ENCODE results near the gene STAG1.
A peak's percentile ranks its signal among the peaks of the same experiment; 100 is the strongest.
"Not testable (repeated sequence)": the region's sequence is repeated elsewhere in the genome, so short reads cannot be mapped to it uniquely, and the experiment has no call there.

STAG1 gene

DNA sequence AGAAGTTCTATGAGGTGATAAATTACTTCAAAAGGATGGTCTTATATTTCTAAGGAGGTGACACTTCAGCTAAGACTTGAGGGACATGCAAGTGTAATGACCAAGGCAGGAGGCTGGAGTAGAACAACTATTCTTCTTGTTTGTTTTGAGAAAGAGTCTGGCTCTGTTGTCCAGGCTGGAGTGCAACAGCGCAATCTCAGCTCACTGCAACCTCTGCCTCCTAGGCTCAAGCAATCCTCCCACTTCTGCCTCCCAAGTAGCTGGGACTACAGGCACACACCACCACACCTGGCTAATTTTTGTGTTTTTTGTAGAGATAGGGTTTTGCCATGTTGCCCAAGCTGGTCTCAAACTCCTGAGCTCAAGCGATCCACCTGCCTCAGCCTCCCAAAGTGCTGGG, 108.8 kb downstream of the STAG1 start:
- not testable (repeated sequence) for DNase-seq

DNA sequence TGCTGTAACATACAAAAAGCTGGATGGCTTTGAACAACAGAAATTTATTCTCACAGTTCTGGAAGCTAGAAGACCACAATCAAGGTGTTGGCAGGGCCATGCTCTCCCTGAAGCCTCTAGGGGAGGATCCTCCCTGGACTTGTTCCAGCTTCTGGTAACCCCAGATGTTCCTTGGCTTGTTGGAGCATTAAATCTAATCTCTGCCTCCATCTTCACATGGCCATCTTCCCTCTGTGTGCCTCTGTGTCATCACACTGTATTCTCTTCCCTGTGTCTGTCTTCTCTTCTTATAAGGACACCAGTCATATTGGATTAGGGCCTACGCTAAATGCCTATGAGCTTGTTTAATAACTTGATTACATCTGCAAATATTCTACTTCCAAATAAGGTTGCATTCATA, 109.5 kb downstream of the STAG1 start:
- DNase-seq, result no peak

DNA sequence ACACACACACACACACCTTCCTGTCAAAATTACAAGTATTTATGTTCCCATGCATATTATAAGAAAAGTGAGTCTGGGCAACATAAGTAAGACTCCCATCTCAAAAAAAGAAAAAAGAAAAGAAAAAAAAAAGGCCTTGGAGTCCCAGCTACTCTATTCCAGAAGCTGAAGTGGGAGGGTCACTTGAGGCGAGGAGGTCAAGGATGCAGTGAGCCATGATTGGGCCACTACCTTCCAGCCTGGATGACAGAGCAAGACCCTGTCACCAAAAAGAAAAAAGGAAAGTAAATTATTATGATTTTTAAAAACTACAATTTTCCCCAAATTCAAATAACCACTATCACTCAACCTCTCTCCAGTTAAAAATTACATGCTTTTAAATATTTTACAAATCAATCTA, 113.1 kb downstream of the STAG1 start:
- no peak for DNase-seq

DNA sequence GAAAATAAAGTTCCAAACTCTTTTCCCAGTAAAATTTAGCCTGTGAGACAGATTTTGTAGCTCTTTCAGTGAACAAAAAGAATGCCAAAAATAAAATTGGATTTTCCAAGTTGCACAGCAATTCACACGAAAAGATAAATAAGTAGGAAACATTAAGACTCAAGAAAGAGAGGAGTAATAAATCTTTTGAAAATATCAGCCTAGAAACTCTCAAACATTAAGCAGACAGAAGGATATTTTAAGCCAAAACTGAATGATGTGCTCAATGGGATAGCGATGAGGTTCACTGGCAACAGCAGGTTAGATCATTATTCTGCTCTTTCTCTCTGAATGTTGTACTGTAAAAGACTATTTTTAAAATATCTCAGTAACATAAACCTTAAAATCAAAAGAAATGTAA, 115.0 kb downstream of the STAG1 start:
- DNase-seq, result no peak

DNA sequence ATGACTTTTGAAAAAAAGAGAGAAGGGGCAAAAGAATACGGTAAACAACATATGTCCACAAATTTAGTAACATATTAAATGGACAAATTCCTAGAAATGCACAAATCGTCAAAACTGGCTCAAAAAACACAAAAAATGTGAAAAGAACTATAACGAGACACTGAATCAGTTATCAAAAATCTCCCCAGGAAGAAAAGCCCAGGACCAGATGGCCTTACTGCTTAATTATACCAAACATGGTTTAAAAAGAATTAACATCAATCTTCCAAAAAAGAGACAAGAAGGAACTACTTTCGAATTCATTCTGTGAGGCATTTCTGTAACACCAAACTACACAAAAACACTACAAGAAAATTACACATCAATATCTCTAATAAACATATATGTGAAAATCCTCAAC, 117.4 kb downstream of the STAG1 start:
- DNase-seq, result no peak

DNA sequence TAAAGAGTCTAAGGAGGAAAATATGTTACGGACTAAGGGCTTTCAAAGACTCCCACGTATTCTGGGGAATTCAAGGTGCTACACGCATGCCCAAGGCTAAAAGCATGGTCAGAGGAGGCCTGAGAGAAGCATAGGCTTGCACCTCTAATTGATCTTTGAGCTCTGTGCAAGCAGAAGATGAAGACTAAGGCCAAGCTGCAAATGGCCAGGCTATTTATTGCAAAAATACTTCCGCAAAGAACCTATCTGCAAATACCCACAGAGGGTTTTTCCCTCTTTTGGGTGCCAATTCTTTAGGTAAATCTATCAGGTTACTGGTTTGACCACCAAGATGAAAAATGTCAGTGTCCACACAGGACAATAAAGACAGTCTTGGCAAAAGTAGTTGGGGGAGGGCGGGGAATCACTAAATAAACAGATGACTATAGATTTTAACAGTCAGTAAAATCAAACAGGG, 119.5 kb downstream of the STAG1 start:
- no peak for DNase-seq

DNA sequence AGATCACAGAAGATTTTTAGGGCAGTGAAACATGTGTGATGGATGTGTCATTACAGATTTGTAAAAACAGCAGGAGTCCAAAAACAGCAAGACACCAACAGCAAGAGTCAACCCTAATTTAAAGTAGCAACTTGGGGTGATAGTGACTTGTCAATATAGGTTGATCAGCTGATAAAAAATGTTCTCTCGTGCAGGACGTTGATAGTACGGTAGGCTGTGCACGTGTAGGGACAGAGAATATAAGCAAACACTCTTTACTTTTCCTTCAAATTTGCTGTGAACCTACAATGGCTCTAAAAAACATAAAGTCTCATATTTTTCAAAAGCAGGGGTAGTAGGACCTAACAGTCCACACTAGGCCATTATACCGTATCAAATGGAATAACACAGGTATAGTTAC, 120.8 kb downstream of the STAG1 start:
- no peak for DNase-seq

DNA sequence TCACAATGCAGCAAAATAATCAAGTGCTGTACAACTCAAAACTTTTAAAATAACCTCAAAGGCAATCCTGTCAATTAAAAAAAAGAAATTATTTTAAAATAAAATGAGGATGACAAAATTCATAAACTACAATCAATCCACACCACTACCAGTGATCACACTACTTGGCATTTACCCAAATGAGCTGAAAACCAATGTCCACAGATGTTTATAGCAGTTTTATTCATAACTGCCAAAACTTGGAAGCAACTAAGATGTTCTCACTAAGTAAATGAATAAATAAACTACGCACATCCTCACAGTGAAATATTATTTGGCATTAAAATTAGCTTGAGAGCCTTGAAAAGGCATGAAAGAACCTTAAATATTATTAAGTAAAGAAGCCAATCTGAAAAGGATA, 121.3 kb downstream of the STAG1 start:
- peak; percentile 12 for DNase-seq

DNA sequence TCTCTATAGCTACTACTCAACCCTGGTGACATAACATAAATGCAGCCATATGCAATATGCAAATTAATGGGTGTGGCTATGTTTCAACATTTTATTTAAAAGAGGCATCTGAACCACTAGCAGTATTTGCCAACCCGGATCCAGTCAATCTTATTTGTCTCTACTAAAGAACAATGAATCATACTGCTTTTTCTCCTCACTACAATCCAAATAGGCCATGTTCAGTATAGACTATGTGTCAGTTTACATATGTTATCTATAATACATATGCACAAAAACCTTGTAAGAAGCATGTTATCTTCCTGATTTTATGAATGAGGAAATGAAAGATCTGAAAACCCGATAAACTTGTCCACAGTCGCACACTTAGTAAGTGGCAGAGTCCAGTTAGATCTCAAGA, 125.7 kb downstream of the STAG1 start:
- no peak for DNase-seq

DNA sequence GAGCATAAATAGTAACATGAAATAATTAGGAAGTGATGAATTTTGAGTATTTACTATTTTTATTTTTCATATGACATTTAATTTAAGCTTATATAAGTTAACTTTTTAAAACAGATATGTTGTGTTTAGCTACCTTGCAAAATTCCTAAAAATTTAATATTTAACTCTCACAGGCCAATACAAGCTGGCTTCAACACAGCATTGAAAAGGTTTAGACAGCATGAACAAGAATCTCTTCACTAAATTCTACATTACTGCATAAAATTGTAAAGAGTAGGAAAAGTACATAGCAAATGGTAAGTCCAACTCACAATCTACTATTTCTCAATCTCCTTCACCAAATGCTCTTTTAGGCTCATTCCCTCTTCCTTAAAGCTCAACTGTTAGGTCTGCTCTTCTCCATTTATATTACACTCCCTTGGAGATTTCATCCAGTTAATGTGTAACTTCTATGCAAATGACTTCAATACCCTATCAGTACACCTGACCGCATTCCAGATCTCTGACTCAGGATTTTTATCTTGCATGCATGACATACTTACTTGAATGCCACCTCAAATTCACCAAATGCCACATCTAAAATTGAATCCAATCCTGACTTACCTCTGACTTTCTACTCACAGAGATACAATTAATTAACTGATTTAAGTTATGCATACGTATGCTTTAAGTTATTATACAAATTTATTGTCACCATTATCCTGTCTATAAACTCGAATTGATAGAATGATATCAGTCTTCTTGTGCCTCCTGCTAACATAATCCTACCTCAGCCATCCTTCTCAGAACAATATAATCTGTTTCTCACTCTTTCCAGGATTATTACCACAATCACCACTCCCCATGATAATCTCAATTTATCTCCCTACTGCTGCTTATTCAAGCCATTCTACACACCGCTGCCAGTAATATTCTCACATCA, 127.0 kb downstream of the STAG1 start:
- DNase-seq, result no peak

DNA sequence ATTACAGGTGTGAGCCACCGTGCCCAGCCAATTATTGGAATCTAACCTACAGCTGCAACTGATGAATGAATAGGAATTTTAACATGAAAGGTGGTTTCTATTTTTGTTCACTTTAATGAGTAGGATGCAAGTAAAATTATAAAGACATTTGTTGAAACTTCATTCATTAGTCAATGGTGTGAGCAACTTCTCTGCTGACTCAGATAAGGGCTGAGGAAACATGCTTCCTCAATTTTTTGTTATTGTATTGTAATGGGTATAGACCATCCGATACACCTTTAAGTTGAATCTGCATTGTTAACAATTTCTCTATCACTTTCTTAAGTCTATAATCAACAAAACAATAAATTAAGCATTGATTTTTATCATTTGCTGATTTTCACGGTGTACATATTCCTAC, 127.8 kb downstream of the STAG1 start:
- DNase-seq, result no peak

DNA sequence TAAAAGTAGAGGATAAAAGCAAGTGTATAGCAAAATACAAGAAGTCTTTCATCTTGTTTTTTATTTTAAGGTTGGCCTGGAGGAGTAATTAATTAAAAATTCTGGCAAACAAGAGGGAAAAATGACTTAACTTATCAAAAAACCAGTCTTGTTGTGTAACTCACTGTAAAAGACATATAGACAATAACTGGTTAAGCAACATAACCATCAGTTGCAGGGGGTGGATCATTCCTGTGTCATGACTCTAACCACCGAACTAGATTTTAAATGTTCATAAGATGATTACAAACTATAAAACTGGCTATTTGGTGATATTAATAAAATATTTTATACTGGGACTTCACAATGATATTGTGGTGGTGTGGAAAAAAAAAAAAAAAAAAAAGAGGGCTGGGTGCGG, 130.6 kb downstream of the STAG1 start:
- peak; percentile 57 for DNase-seq

DNA sequence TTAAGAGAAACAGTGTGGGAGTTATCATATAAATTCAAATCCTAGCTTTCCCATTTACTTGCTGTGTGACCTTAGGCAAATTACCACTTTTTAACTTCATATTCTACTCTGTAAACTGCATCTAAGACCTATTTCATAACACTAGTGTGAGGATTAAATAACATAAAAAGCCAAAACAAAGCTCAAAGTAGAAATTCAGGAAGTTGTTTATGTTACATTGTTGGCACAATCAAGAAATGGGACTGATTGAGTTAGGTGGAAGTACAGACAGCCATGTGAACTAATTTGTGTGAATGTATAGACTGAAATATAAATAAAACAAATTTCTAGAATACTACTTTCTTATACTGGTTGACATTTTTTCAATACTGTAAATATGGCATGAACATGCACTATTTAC, 131.7 kb downstream of the STAG1 start:
- no peak for DNase-seq

DNA sequence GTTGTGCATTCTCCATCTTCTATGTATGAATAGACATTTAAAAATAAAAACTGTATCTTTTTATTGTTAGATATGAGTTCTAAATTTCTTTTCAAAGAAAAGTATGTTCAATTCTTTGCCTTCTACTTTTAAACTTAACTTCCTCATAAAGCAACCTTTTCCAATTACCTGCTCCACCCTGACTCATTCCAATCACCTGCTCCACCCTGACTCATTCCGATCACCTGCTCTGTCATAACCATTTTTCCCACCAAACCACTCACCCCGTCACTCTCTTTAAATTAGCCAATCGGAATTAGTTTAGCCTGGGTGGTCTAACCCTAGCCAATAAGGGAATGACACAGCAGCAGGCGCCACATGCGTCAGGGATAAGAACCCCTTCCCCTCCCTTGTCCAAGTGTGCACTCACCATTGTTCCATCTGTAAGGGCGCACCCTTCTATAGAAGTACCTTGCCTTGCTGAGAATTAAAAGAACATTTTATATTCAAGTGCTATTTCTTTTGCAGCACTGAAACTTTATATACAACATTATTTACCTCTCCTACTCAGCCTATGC, 134.1 kb downstream of the STAG1 start:
- DNase-seq, result not testable (repeated sequence)

DNA sequence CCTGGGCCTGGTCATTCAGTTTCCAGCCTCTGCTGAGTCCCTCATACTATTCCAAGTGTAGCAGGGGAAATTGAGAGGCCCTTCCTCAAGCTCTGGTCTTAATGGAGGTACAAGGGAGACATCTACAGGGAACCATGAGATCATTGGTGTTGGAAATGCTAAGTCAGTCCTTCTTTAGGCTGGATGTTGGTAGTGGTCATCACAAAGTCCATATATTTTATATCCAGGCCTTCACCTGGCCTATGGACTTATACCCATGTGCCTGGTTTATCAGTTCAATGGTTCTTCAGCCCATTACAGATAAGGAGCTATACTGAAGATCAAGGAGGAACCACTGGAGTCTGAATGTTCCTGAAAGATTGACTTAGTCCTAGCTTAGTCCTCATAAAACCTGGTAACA, 135.0 kb downstream of the STAG1 start:
- no peak for DNase-seq

DNA sequence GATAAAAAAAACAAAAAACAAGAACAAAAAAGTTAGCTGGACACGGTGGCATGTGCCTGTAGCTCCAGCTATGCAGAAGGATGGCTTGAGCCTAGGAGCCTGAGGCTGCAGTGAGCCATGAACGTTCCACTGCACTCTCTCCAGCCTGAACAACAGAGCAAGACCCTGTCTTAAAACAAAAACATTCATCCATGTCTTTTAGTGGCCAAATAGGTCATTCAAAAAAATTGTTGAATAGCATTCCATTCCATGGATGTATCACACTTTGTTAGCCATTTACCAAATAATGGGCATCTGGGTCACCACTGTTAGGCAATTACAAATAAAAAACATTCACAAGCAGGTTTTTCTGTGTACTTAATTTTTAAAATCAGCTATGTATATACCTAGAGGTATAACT, 139.7 kb downstream of the STAG1 start:
- DNase-seq, result no peak

DNA sequence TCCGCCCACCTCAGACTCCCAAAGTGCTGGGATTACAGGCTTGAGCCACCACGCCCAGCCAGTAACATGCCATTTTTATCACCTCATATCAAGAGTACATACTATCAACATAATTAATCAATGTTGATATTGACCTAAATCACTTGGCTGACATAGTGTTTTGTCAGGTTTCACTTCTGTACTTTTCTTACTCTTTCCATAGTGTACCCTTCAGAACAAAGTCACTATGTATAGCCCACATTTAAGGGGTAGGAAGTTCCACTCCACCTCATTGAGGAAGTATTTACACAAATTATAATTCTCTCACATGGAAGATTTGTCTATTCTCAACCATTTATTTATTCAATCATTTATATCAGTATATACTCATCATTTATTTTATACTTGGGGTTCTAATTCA, 145.2 kb downstream of the STAG1 start:
- DNase-seq, result no peak

DNA sequence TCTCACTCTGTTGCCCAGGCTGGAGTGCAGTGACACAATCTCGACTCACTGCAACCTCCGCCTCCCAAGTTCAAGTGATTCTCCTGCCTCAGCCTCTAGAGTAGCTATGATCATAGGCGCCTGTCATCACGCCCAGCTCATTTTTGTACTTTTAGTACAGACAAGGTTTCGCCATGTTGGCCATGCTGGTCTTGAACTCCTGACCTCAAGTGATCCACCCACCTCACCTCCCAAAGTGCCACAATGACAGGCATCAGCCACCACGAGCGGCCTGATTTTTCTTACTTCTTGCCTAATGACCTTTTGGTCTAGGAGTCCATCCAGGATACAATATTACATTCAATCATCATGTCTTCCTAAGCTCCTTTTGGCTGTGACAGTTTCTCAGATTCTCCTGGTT, 146.0 kb downstream of the STAG1 start:
- not testable (repeated sequence) for DNase-seq

DNA sequence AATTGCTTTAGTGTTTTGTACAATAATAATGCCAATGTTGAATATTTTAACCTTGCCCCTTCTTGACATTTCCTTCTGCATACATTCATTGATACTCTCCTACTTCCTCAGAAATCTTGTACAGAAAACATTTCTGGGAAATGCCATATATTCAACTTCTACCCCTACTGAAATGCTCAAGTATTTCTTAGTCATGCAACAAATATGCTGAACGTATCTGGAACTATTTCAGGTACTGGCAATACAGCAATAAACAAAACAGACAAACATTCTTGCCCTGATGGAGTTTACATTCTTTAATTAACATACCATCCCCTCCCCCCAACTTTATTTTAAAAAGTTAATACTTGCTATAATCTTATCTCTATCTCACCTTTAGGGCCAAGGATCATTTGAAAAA, 147.2 kb downstream of the STAG1 start:
- DNase-seq, result no peak

DNA sequence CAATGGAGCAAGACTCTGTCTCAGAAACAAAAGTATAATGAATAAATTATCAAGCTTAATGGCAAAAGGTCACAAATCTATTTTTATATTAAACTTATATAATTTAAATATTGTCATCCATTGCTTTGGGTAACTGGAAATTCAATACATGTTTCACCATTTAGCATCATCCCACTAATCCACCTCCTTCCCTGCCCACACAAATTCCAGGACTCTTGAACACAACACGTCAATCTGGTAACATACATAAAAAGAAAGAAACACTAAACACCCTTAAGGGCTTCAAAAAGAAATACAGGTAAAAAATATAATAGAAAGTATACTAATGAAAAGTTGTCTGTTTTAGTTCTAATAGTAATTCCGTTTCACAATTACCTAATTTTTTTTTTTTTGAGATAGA, 149.4 kb downstream of the STAG1 start:
- no peak for DNase-seq

DNA sequence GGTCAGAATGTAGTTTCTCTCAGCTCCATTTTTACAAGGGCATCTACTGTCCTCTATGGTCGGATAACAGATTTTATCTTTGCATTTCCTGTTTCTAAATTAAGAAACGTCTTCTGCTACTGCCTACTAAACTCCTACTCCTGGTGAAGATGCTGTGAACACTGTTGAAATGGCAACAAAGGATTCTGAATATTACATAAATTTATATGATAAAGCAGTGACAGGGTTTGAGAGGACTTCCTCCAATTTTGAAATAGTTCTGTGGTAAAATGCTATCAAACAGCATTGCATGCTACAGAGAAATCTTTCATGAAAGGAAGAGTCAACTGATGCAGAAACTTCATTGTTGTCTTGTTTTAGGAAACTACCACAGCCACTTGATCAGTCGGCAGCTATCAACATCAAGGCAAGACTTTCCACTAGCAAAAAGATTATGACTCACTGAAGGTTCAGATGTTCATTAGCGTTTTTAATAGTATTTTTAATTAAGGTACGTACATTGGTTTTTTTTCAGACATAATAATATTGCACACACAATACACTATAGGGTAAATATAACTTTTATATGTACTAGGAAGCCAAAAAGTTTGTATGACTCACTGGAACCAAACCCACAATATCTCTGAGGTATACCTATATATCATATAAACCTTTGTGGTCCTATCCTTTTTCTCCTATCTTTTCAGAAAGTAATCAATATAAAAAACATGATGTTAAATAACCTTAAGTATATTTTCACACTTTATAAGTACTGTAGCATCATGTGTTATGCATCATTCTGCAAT, 156.1 kb downstream of the STAG1 start:
- no peak for DNase-seq

DNA sequence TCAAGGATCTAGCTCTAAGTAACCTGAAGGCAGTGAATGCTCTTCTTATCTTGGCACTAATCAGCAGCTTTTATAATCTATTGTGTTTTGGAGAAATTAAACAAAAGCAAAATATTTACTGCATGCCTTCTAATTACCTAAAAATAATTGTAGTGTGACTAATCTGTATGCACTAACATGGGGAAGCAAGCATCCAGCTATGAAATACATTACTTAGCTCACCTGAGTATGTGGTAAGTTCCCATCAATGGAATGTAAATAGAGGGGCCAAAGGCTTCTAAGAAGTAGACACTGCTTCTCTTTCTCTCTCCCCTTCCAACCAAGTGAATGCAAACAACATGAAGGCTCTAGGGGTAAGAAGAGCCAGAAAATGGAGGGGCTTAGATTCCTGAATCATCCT, 165.6 kb downstream of the STAG1 start:
- DNase-seq, result no peak

DNA sequence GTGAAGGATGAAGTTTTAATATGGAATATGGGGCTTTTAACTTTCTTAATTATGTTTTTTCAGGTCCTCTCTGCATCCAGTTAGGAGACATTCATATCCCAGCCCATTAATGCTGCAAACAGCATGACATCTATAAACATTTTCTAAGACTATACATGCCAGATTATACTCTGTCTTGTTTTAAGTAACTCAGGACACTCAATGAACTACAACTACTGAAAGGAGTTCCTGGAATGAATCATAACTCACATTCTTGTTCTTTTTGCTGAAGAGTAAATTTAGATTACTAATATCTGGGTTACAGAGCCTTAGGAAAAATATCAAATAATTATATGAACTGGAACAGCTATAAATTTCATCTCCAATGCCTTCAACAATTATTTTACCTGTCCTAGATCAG, 167.4 kb downstream of the STAG1 start:
- no peak for DNase-seq

DNA sequence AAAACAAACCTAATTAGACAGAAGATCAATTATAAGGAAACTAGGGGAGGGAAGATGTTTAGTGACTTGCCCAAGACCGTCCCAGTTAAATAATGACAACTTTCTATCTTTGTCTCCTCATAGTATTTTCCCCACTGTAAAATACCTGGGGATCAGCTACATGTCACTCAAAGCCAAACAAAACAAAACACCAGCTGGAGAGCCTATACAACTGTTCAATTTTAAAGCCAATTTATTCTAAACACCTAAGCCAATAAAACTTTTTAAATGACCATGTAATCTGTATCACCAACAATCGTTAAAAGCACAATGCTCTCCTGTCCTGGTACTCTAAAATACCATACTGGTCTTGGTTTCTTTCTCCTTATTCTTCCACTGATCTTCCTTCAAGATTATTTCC, 168.4 kb downstream of the STAG1 start:
- no peak for DNase-seq
